HepG2 (cell line): ENCODE data around the gene COPE. TPM values are rescaled to one million over a fixed set of nuclear protein-coding genes. Genes with fewer than 3 reads are reported as not detected.
A peak's percentile ranks its signal among the peaks of the same experiment; 100 is the strongest.

ENCODE experiments used
- DMAP1 ChIP-seq: IDR thresholded peaks from 2 replicates; pipeline ENCODE4 v1.6.1; 2016
- GMEB1 ChIP-seq: sonication (generic); formaldehyde crosslinking; IDR thresholded peaks from 2 replicates; pipeline ENCODE4 v1.5.1; 2020; ENCODE audit warnings: missing genetic modification reagents, mild to moderate bottlenecking, borderline replicate concordance
- HDAC2 ChIP-seq: sonication (generic); formaldehyde crosslinking; IDR thresholded peaks from 2 replicates; pipeline ENCODE4 v1.4.0; 2020; ENCODE audit warnings: missing genetic modification reagents
- HNRNPL ChIP-seq: fragments of 200-400 bp; formaldehyde crosslinking; IDR thresholded peaks from 2 replicates; pipeline ENCODE4 v1.6.1; 2017; ENCODE audit warnings: mild to moderate bottlenecking, low read depth, low read length
- HOXD1 ChIP-seq: sonication (generic); formaldehyde crosslinking; IDR thresholded peaks from 2 replicates; pipeline ENCODE4 v1.5.0; 2020; ENCODE audit warnings: missing genetic modification reagents
- KDM5A ChIP-seq: fragments of 200-600 bp; sonication (generic); IDR thresholded peaks from 2 replicates; pipeline ENCODE4 v1.7.0; 2018; ENCODE audit warnings: antibody characterized with exemption, mild to moderate bottlenecking, low read length, borderline replicate concordance
- MED1 ChIP-seq: sonication (generic); formaldehyde crosslinking; IDR thresholded peaks from 2 replicates; pipeline ENCODE4 v1.4.0; 2020; ENCODE audit warnings: missing genetic modification reagents
- MIER3 ChIP-seq: IDR thresholded peaks from 2 replicates; pipeline ENCODE4 v1.6.1; 2016; ENCODE audit warnings: missing compliant biosample characterization, borderline replicate concordance
- RBFOX2 ChIP-seq: fragments of 200-400 bp; formaldehyde crosslinking; IDR thresholded peaks from 2 replicates; pipeline ENCODE4 v1.6.1; 2017; ENCODE audit warnings: low read depth, mild to moderate bottlenecking, low read length
- STAG1 ChIP-seq: sonication (generic); formaldehyde crosslinking; IDR thresholded peaks from 2 replicates; pipeline ENCODE4 v1.4.0; 2020; ENCODE audit warnings: missing genetic modification reagents
- SUZ12 ChIP-seq: fragments of 150-350 bp; IDR thresholded peaks from 2 replicates; pipeline ENCODE4 v1.6.1; 2014; ENCODE audit warnings: low read depth, low read length
- TEAD3 ChIP-seq: optimal IDR thresholded peaks from 2 replicates; pipeline ENCODE3; 2016; ENCODE audit warnings: borderline replicate concordance
- TEF ChIP-seq: sonication (generic); formaldehyde crosslinking; IDR thresholded peaks from 2 replicates; pipeline ENCODE4 v1.5.0; 2020; ENCODE audit warnings: missing genetic modification reagents
- TFDP1 ChIP-seq: IDR thresholded peaks from 2 replicates; pipeline ENCODE4 v1.6.1; 2016; ENCODE audit warnings: missing compliant biosample characterization, missing genetic modification reagents, borderline replicate concordance
- ZFP1 ChIP-seq: IDR thresholded peaks from 2 replicates; pipeline ENCODE4 v1.6.1; 2016
- ZNF263 ChIP-seq: sonication (generic); formaldehyde crosslinking; IDR thresholded peaks from 2 replicates; pipeline ENCODE4 v1.4.0; 2020; ENCODE audit warnings: missing genetic modification reagents
- ZNF30 ChIP-seq: sonication (generic); formaldehyde crosslinking; IDR thresholded peaks from 2 replicates; pipeline ENCODE4 v1.5.0; 2020; ENCODE audit warnings: mild to moderate bottlenecking, missing genetic modification reagents
- ZNF44 ChIP-seq: sonication (generic); formaldehyde crosslinking; IDR thresholded peaks from 2 replicates; pipeline ENCODE4 v1.5.1; 2020; ENCODE audit warnings: mild to moderate bottlenecking, missing genetic modification reagents
- ZNF446 ChIP-seq: sonication (generic); formaldehyde crosslinking; IDR thresholded peaks from 2 replicates; pipeline ENCODE4 v1.5.0; 2020; ENCODE audit warnings: mild to moderate bottlenecking, missing genetic modification reagents
- ZNF451 ChIP-seq: sonication (generic); formaldehyde crosslinking; IDR thresholded peaks from 2 replicates; pipeline ENCODE4 v1.5.0; 2020; ENCODE audit warnings: mild to moderate bottlenecking, missing genetic modification reagents
- ZNF780A ChIP-seq: sonication (generic); formaldehyde crosslinking; IDR thresholded peaks from 2 replicates; pipeline ENCODE4 v1.8.0; 2022; ENCODE audit warnings: mild to moderate bottlenecking, missing genetic modification reagents, moderate library complexity
- polyA plus RNA-seq, 8 experiments: library from polyadenylated mRNA; depleted of rRNA in 3 of 8; stranded (reverse) in 7 of 8; unstranded in 1 of 8; fragments of >200 nt; fragmentation: Illumina TruSeq in 4 of 8; extraction: Trizol in 4 of 8; gene quantifications; 2 replicates each; pipeline versions ENCODE4 v1.2.1 to v1.2.3, GENCODE V29; 2011 to 2016; ENCODE audit warnings: low read depth in 4 of 8, missing spikeins in 1 of 8, mixed read lengths in 1 of 8; ENCODE audit not compliant: insufficient read depth in 1 of 8
- total RNA-seq, 5 experiments: library from RNA; depleted of rRNA; stranded (reverse); fragments of >200 nt; fragmentation: Illumina TruSeq; extraction: Trizol; gene quantifications; 2 replicates each; pipeline ENCODE4 v1.2.3, GENCODE V29; 2016; ENCODE audit warnings: low read depth in 1 of 5
- TF ChIP-seq, protein P1 (sequence below): sonication (generic); formaldehyde crosslinking; IDR thresholded peaks from 2 replicates; pipeline ENCODE4 v1.5.0; 2020; ENCODE audit warnings: missing genetic modification reagents
- TF ChIP-seq, protein P2 (sequence below): sonication (generic); IDR thresholded peaks from 2 replicates; pipeline ENCODE4 v1.6.1; 2016; ENCODE audit warnings: low read depth, borderline replicate concordance
- TF ChIP-seq, protein P3 (sequence below): sonication (generic); formaldehyde crosslinking; IDR thresholded peaks from 2 replicates; pipeline ENCODE4 v1.5.0; 2020; ENCODE audit warnings: missing genetic modification reagents, mild to moderate bottlenecking, borderline replicate concordance

Gene COPE
- total and polyA plus RNA-seq, 2 of the 13 experiments (the other 11 are each of a cell fraction or from before 2014, with no cell fraction given), result 189 to 205 TPM

- TF ChIP-seq TEF (CRISPR knock-in tag), result no peak
- 0 out of 2 replicates have a peak, but pooled peaks have one; percentile 21 for TF ChIP-seq DMAP1 (CRISPR knock-in tag)
- peak; percentile 61 for TF ChIP-seq TEAD3 (CRISPR knock-in tag)
- TF ChIP-seq SUZ12, result no peak
- TF ChIP-seq ZNF44 (CRISPR knock-in tag), result no peak
- TF ChIP-seq ZNF780A, result no peak
- TF ChIP-seq ZNF30 (CRISPR knock-in tag), result no peak
- TF ChIP-seq HDAC2 (CRISPR knock-in tag), result peak; percentile 37; the same call in 1 of the 2 replicates
- peak; percentile 21; the same call in 1 of the 2 replicates for TF ChIP-seq MIER3
- TF ChIP-seq, protein P1, sequence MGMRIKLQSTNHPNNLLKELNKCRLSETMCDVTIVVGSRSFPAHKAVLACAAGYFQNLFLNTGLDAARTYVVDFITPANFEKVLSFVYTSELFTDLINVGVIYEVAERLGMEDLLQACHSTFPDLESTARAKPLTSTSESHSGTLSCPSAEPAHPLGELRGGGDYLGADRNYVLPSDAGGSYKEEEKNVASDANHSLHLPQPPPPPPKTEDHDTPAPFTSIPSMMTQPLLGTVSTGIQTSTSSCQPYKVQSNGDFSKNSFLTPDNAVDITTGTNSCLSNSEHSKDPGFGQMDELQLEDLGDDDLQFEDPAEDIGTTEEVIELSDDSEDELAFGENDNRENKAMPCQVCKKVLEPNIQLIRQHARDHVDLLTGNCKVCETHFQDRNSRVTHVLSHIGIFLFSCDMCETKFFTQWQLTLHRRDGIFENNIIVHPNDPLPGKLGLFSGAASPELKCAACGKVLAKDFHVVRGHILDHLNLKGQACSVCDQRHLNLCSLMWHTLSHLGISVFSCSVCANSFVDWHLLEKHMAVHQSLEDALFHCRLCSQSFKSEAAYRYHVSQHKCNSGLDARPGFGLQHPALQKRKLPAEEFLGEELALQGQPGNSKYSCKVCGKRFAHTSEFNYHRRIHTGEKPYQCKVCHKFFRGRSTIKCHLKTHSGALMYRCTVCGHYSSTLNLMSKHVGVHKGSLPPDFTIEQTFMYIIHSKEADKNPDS (CRISPR knock-in tag), result no peak
- TF ChIP-seq, protein P2, sequence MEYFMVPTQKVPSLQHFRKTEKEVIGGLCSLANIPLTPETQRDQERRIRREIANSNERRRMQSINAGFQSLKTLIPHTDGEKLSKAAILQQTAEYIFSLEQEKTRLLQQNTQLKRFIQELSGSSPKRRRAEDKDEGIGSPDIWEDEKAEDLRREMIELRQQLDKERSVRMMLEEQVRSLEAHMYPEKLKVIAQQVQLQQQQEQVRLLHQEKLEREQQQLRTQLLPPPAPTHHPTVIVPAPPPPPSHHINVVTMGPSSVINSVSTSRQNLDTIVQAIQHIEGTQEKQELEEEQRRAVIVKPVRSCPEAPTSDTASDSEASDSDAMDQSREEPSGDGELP, result 0 out of 2 replicates have a peak, but pooled peaks have one; percentile 43
- peak; percentile 31; the same call in 1 of the 2 replicates for TF ChIP-seq MED1 (CRISPR knock-in tag)
- no peak for TF ChIP-seq HOXD1
- TF ChIP-seq, protein P3, sequence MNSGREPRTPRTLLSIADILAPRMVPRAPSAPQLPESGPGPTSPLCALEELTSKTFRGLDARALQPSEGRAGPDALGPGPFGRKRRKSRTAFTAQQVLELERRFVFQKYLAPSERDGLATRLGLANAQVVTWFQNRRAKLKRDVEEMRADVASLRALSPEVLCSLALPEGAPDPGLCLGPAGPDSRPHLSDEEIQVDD (CRISPR knock-in tag), result no peak
- TF ChIP-seq TFDP1 (CRISPR knock-in tag), result 0 out of 2 replicates have a peak, but pooled peaks have one; percentile 34
- no peak for TF ChIP-seq KDM5A
- TF ChIP-seq GMEB1 (CRISPR knock-in tag), result no peak
- TF ChIP-seq RBFOX2, result peak; percentile 64
- TF ChIP-seq ZNF451 (CRISPR knock-in tag), result peak; percentile 29; the same call in 1 of the 2 replicates
- peak; percentile 91 for TF ChIP-seq HNRNPL
- TF ChIP-seq ZNF263 (CRISPR knock-in tag), result peak; percentile 67; the same call in 1 of the 2 replicates
- TF ChIP-seq ZFP1, result no peak
- TF ChIP-seq STAG1 (CRISPR knock-in tag), result peak; percentile 90
- 0 out of 2 replicates have a peak, but pooled peaks have one; percentile 53 for TF ChIP-seq ZNF446 (CRISPR knock-in tag)
Measured at GRCh38 chr19:18895038-18895823, 24.0 kb downstream of the COPE start (continued).
